ENCODE measurements around the gene AADACL4. TPM values are rescaled to one million over a fixed set of nuclear protein-coding genes. Genes with fewer than 3 reads are reported as not detected.
A peak's percentile ranks its signal among the peaks of the same experiment; 100 is the strongest.

AADACL4 gene
- total RNA-seq, 1 donor from 2014 or later = 0.31 TPM

DNA sequence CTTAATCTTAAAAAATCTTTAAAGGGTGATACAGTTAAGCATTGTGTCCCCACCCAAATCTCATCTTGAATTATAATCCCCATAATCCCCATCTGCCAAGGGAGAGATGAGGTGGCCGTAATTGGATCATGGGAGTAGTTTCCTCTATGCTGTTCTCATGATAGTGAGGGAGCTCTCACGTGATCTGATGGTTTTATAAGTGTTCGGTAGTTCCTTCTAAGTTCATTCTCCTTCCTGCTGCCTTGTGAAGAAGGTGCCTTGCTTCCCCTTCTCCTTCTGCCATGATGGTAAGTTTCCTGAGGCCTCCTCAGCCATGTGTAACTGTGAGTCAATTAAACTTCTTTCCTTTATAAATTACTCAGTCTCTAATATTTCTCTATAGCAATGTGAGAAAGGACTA, 36.6 kb upstream of the AADACL4 start:
- H3K9me3 Mint-ChIP-seq = no peaks in the 10 kb centered on the region
- peaks cover 50% of the 10 kb centered on the region for H3K36me3 Mint-ChIP-seq
- TF ChIP-seq CTCF (IDR thresholded peaks at IDR 0.05; ENCODE audit: unreplicated experiment) = no peak
- no peak for DNase-seq (ENCODE audit: low spot score in 2 of 2, unreplicated experiment in 2 of 2)
- peaks cover 92% of the 10 kb centered on the region for H3K4me1 Mint-ChIP-seq
- H3K4me3 Mint-ChIP-seq = peak overlapping the region; percentile 61
- H3K27ac Mint-ChIP-seq = peak overlapping the region; percentile 95
- H3K27me3 Mint-ChIP-seq (ENCODE audit: low read depth) = no peaks in the 10 kb centered on the region

DNA sequence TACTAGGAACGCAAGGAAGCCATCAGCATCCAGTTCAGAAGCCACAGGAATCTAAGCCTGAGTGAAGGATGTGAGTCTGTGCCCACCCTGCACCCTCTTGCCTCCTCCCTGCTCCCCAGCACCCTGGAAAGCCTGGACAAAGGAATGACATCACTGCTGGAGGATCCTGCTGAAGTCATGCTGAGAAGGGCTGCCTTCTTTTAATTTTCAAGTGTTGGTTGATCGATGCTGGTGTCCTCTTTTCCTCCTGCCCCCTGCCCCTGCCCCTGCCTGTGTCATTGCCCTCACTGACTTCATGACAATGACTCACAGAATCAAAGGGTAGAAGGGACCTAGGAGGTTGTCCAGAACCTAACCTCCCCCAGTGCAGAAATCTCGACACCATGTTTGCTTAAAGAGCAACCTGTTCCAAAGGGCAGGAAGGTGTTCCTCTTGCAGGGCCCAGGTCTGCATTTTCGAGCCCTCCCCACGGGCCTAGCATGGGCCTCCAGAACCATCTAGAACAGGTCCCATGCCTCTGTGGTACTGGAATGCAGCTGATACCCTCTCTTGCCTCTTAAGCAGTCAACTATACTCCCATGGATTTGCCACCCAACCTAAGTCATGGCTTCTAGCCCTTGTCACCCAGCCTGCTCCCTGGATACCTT, 35.5 kb upstream of the AADACL4 start:
- Mint-ChIP-seq H3K4me3 (peak overlapping the region; percentile 61), H3K27me3 (ENCODE audit: low read depth) (no peaks in the 10 kb centered on the region), H3K9me3 (no peaks in the 10 kb centered on the region), H3K36me3 (peaks cover 62% of the 10 kb centered on the region), H3K4me1 (peaks cover 92% of the 10 kb centered on the region), H3K27ac (peak overlapping the region; percentile 95)
- no peak for DNase-seq (ENCODE audit: low spot score in 2 of 2, unreplicated experiment in 2 of 2)
- TF ChIP-seq CTCF (IDR thresholded peaks at IDR 0.05; ENCODE audit: unreplicated experiment) = no peak

DNA sequence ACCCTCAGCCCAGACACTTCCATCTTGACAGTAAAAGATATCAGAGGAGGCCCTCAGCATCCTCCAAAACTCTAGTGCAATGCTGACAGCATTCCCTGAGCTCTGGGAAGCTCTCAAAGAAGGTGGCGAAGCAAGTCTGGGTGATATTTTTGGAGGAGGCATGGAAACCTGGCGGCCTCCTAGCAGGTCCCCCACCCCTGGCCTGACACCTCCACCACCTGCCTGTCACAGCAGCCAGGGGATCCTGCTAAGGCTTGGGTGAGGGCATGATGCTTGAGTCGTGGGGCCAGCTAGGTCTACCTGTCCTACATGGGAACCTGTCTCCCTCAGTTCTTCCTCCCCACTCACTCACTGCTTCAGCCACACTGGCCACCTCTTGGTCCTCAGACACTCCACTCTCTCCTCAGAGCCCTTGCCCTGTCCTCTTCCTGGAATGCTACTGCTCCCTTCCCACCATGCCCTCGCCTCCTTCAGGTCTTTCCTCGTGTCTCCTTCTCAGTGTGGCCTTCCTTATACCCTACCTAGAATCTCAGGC, 34.3 kb upstream of the AADACL4 start:
- no peaks in the 10 kb centered on the region for H3K9me3 Mint-ChIP-seq
- H3K4me1 Mint-ChIP-seq = peaks cover 92% of the 10 kb centered on the region
- no peaks in the 10 kb centered on the region for H3K27me3 Mint-ChIP-seq (ENCODE audit: low read depth)
- peak overlapping the region; percentile 95 for H3K27ac Mint-ChIP-seq
- DNase-seq (ENCODE audit: low spot score in 2 of 2, unreplicated experiment in 2 of 2) = no peak
- peak overlapping the region; percentile 61 for H3K4me3 Mint-ChIP-seq
- peaks cover 62% of the 10 kb centered on the region for H3K36me3 Mint-ChIP-seq
- no peak for TF ChIP-seq CTCF (IDR thresholded peaks at IDR 0.05; ENCODE audit: unreplicated experiment)

- H3K27ac Mint-ChIP-seq = peak overlapping the region; percentile 95
- H3K4me3 Mint-ChIP-seq = peak overlapping the region; percentile 99
- no peaks in the 10 kb centered on the region for H3K27me3 Mint-ChIP-seq (ENCODE audit: low read depth)
- no peaks in the 10 kb centered on the region for H3K9me3 Mint-ChIP-seq
- no peak for DNase-seq (ENCODE audit: low spot score in 2 of 2, unreplicated experiment in 2 of 2)
- TF ChIP-seq CTCF (IDR thresholded peaks at IDR 0.05; ENCODE audit: unreplicated experiment) = no peak
- peaks cover 69% of the 10 kb centered on the region for H3K36me3 Mint-ChIP-seq
- peaks cover 89% of the 10 kb centered on the region for H3K4me1 Mint-ChIP-seq
These were observed 33.5 kb upstream of the AADACL4 start for GRCh38 chr1:12610305-12610935.

GRCh38 chr1:12610941-12611340, 32.9 kb upstream of the AADACL4 start:
- Mint-ChIP-seq H3K36me3 (peaks cover 72% of the 10 kb centered on the region), H3K9me3 (no peaks in the 10 kb centered on the region), H3K4me1 (peaks cover 85% of the 10 kb centered on the region), H3K27ac (peak overlapping the region; percentile 95), H3K27me3 (ENCODE audit: low read depth) (no peaks in the 10 kb centered on the region), H3K4me3 (peak overlapping the region; percentile 99)
- DNase-seq (ENCODE audit: low spot score in 2 of 2, unreplicated experiment in 2 of 2) = no peak
- no peak for TF ChIP-seq CTCF (IDR thresholded peaks at IDR 0.05; ENCODE audit: unreplicated experiment)

Data from mesothelial cell of epicardium (in vitro differentiated cells).